CD4-positive, alpha-beta T cell treated with Interleukin-17A for 1 hour (primary cell): ENCODE measurements around the gene RAB31.

ENCODE experiments used
- DNase-seq: peaks from one replicate; pipeline ENCODE4 v3.0.0-alpha.2; 2020

The RAB31 gene

DNA sequence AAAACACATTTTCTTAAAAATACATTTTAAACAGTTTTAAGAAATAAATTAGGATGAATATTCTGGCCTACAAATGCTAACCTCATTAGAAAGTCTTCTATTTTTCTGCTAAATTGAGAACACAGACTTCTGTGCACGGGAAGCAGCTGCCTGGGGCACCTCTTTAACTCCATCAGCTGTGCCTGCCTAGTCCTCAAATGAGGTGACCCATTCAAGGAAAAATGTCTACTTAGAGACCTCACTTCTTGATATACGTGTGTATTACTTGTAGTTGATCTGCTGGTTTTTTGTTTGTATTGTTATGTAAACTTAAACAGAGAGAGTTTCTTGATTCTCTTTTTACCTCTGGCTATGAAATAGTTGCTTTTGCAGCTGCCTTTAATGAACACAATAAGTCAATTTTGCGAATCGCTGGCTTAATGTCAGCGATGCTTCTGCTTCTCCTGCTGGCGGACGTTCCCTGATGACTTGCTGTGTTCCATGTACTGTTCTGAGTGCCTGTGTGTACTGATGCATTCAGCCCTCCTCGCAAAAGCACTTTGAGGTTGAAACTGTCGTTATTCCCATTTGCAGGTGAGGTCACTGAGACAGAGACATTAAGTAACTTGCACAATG lies 88.9 kb downstream of the RAB31 start:
- DNase-seq: no peak

DNA sequence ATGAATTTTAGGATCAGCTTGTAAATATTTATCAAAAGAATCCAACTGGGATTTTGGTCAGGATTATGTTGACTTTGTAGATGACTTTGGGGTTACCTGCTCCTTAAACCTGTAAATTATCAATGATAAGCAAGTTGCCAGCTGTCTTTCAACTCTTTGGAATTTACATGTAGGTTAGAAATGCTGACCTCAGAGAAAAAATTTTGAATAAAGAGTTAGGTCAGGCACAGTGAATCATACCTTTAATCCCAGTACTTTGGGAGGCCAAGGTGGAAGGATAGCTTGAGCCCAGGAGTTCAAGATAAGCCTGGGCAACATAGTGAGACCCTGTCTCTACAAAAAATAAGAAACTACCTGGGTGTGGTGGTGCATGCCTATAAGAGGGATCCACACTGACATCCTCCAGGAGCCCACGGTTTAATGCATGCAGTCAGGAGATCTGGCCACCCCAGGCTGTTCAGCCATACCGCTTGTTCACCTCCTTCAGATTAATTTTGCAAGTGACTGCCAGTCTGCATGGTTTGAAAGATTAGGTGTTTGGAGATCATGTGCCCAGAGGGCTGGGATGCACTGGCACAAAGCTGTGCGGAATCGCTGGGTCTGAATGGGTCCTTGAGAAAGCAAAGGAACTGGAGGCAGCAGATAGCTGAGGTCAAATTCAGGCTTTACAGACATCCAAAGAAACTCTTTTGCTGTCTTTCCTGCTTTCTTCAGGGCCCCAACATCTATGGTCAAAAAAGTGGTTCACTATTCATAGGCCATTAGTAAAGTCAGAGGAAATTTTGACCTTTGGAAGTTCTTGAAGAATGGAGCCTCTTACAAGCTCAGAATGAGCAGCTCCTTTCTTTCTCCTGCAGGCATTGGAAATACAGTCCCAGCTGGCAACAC lies 94.3 kb downstream of the RAB31 start:
- no peak for DNase-seq

GRCh38 chr18:9803063-9803697 lies 95.1 kb downstream of the RAB31 start:
- DNase-seq: no peak

GRCh38 chr18:9803698-9804516 lies 95.8 kb downstream of the RAB31 start:
- no peak for DNase-seq

DNA sequence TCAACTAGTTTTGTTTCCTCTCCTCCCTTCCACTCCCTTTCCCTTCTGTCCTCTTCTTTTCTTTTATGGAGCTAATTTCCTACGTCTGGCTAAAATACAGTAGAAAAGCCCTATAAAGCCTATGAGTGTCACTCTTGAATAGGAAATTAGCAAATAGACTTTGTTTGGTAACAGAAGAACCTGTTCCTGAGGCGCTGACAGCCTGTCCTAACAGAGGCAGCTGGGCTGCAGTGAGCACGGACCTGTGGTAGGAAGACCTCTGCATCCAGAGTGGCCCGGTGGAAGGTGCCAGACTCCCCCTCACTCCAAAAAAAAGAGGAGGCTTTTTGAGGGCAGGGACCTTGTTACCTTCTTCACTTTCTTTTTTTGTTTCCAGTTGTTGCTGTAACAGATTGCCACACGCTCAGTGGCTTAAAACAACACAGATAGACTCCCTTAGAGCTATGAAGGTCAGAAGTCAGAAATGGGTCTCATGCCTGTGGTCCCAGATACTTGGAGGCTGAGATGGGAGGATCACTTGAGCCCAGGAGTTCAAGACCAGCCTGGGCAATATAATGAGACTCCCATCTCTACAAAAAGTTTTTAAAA lies 96.5 kb downstream of the RAB31 start:
- no peak for DNase-seq

DNA sequence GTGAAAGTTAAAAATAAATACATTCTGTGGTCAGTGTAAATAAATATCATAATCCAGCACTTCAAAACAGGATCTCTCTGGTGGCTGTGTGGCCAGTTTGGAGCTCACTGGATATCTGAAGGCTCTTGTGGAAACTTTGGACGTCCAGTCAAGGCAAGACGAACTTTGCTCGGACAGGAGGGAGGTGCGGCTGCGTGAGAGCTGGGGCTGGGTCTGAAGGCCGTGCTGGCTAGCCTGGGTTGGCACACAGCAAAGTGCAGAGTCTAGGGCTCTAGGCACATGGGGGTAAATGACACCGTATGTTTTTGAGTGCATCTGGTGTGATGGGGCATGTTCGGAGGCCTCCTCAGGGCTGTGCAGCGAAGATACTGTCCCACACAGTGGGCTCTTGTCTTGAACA lies 98.8 kb downstream of the RAB31 start:
- DNase-seq: no peak

DNA sequence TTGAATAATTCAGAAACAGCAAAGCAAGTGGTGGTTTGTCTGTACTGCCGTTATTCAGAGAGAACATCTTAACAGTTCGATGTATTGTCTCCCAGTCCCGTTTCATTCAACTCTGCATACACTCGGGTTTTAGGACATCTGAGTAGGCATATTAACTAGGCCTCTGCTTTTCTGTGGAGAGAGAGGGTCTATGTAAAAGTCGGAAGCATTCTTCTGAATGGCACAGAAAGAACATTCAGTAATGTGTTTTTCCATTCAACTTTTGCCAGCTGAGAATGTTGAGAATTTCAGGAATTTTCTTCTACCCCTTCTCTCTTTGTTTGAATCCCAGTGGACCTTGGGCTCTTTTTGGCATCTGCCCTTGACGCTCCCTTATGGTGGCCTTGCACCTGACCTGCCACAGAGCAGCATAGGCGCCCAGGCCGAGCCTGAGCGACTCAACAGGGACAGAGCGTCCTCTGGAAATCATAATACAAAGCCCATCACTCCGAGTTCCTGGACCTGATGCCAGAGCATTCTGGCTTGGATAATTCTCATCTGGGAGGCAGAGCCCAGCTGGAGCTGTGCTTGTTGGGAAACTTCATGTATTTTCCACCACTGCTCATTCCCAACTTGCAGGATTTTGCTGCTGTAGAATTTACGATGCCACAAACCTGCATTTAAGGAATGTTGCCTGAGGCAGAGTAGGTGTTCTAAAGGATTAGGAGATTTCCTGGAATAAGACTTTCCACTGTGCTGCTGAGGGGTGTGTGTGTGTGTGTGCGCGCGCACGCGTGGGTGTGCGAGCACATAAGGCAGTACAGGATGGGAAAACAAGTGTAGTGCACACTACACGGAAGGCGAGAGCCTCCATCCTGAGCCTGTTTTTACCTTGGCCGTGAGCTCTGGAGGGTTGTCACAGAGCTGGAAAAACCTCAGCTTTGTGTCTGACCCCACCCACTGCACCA lies 100.5 kb downstream of the RAB31 start:
- DNase-seq: no peak

DNA sequence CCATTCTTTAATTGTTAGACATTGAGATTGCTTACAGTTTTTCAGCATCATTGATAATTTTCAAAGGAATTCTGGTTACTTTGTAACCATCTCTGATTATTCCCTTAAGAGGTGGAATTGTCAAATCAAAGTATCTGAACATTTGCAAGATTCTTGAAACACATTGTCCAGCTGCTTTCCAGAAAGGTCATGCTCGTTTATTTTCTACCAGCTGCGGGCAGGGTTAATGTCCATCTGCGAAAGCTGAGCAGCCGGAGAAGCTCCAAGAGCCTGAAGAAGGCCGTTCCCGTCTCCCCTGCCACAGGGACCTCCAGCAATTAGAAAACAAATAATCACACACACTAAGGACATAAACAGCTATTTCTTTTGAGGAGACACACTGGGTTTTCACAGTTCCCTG lies 101.6 kb downstream of the RAB31 start:
- no peak for DNase-seq

GRCh38 chr18:9810299-9810698 lies 102.2 kb downstream of the RAB31 start:
- no peak for DNase-seq

DNA sequence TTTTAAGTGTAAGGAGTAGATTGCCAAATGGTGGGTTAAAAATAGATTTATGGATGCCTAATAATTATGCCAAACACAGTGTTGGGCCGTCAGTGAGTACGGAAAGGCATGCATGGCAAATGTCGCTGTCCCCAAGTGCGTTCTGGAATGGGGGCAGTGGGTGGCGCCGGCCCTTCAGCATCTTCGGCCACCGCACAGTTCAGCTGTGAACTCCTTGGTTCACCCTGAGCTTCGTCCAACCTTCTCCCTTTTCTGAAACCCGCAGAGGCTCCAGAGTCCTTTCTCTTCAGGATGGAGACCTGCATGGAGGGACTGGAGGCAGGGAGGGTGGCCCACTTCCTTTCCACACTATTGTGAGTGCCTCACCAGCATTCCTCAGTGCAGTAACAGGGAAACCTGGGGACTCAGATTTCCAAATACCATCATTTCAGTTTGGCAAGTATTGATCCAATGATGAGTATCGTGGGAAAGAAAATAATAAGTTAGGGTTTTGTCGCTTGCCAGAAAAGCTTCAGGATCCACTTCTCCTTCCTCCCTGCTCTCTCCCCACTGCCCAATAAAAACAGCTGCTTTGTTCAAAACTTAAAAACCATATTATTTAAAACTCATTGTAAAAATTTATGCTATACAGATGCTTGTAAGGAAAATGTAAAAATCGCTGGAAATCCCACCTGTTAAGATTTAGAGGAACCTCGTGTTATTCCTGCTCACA lies 103.0 kb downstream of the RAB31 start:
- DNase-seq: no peak

- no peak for DNase-seq
Observed at GRCh38 chr18:9811978-9812377, 103.9 kb downstream of the RAB31 start.

- no peak for DNase-seq
Observed at GRCh38 chr18:9814431-9814830, 106.3 kb downstream of the RAB31 start.

- DNase-seq: no peak
Observed at GRCh38 chr18:9817286-9817685, 109.2 kb downstream of the RAB31 start.

GRCh38 chr18:9817725-9818422 lies 109.8 kb downstream of the RAB31 start:
- DNase-seq: no peak

DNA sequence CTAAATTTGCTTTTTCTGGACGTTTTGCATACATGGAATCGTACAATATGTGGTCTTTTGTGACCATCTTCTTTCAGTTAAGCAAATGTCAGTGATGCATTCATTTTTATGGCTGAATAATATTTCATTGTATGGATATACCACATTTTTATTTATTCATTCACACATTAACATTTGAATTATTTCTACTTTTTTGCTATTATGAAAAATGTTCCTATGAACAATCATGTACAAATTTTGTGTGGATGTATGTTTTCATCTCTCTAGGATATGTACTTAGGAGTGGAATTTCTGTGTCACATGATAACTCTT lies 110.3 kb downstream of the RAB31 start:
- DNase-seq: no peak

DNA sequence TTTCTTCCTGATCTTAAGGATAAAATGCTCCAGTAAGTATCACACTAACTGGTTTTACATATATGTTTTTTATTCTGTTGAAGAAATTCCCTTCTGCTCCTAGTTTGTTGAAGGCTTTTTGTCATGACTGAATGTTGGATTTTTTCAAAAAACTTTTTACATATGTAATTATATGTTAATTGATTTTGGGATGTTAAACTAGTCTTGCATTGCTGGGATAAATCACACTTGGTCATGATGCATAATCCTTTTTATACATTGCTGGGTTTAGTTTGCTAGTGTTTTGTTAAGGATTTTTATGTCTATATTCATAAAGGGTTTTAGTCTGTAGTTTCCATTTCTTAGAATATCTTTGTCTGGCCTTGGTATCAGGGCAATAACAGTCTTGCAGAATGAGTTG lies 112.0 kb downstream of the RAB31 start:
- no peak for DNase-seq

DNA sequence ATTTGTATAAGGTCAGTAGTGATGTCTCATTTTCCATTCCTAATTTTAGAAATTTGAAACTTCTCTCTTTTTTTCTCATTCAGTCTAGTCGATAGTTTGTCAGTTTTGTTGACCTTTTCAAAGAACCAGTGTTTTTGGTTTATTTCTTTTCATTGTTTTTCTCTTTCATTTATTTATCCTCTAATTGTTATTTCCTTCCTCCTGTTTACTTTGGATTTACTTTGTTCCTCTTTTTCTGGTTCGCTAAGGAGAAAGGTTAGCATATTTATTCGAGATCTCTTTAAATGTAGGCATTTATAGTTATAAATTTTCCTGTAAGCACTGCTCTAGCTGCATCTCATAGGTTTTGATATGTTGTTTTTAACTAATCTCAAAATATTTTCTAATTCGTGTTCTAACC lies 112.6 kb downstream of the RAB31 start:
- DNase-seq: no peak

GRCh38 chr18:9822587-9823185 lies 114.6 kb downstream of the RAB31 start:
- no peak for DNase-seq

DNA sequence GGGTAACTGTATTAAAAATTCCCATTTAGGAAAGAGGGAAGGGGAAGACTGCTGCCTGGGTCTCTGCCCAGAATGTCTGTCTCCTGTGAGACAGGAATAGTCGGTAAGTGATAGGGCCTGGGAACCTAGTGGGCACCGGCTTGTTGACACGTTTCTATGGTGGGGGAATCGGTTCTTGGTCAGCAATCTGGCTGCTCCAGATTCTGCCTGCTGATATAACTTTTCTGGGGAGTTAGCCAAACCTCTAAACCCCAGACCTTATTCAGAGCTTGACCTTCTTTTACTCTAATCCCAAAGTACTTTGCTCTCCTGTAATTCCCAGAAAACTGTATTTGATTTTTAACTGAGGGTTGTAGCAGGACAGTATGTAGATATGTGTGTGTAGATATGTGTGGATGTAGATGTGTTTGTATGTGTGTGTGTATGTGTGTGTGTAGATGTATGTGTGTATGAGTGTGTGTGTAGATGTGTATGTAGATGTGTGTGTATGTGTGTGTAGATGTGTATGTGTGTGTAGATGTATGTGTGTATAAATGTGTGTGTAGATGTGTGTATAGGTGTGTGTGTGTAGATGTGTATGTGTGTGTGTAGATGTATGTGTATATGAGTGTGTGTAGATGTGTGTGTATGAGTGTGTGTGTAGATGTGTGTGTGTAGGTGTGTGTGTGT lies 115.8 kb downstream of the RAB31 start:
- no peak for DNase-seq

DNA sequence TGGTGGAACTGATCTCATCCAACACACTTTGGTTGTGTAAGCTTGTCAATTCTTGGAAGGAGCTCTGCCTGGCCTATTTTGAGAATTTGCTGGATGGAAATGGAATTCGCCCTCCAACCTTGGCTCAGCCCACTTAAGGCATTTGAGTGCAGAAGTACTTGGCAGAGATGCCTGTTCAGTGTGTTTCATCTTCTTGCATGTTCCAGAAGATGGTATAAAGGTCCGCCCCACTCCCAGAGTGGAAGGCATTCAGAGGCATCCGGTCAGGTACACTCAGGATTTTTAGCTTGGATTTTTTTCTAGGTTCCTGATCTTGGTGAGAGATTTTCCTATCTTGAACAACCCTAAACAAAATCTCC lies 116.4 kb downstream of the RAB31 start:
- no peak for DNase-seq
